Activated naive CD8-positive, alpha-beta T cell treated with anti-CD3 and anti-CD28 coated beads, Interleukin-2, amount 50 U/mL, for 16 hours (primary cell): Measurements from ENCODE around the gene CYLD.

Source experiments
- DNase-seq: peaks from one replicate; pipeline ENCODE4 v3.0.0-alpha.2; 2020; ENCODE audit warnings: low read depth, low spot score

The CYLD gene

GRCh38 chr16:50816901-50817555 lies 75.1 kb downstream of the CYLD start:
- no peak for DNase-seq

DNA sequence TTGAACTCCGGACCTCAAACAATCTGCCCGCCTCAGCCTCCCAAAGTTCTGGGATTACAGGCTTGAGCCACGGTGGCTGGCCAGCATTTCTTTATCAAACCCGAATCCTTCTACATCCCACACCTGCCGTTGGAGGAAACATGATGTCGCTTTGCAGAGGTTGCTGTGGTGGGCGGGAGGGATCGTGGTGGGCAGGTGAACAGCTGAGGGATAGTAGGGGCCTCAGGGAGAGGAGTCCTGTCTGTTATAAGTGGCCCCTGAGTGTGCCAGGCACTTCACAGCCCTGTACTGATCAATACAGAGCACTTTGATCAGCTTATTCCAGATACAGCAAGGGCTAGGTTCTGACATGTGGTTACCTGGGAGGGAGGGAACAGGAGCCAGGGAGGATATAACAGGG lies 76.5 kb downstream of the CYLD start:
- DNase-seq = no peak

DNA sequence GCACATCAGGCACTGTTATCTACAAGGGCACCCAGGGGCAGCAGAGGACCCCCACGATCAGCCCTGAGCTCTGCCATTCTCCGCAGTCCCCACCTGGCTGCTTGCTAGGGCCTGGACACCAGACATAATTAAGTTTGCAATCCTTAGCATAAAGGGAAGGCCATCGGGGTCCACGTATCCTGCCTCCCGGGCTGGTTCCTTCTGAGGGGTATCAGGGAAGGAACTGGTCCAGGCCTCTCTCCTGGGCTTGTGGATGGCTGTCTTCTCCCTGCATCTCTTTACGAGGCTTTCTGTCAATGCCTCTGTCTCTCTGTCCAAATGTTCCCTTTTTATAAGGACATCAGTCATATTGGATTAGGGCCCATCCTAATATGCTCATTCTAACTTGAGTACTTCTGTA lies 77.8 kb downstream of the CYLD start:
- DNase-seq = no peak

DNA sequence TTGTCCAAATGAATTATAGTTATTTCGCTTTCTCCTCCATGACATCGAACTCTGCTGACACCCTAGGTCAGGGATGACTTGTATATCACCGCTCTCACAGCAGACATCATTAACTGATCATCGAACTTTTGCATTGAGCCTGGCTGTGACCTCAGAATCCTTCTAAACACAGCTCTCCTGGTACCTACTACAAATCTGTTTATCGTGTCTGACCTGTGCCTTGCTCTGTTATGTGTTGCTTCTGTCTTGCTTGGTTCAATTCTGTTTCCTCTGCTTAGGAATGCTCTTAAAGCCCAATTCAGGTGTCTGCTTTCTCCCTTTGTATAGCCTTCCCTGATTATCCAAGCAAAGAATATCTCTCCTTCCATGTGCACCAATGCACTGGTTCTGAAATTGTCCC lies 78.3 kb downstream of the CYLD start:
- no peak for DNase-seq

- DNase-seq = no peak
Measured at GRCh38 chr16:50821586-50821985, 79.7 kb downstream of the CYLD start.

- no peak for DNase-seq
Measured at GRCh38 chr16:50822671-50823070, 80.8 kb downstream of the CYLD start.

DNA sequence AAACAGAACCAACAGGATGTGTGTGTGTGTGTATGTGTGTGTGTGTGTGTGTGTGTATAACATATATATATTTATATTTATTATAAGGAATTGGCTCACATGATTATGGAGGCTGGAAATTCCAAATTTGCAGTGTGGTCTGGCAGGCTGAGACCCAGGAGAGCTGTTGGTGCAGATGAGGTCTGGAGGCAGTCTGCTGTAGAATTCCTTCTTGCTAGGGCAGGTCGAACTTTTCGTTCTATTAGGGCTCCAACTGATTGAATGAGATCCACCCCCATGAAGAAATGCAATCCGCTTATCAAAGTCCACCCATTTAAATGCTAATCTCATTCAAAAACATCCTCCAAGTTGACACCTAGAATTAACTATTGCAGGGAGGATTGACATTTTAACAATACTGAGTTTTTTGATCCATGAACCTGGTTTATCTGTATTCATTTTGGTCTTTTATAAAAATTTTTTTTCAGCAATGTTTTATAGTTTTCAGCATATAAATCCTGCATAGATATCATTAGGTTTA lies 85.0 kb downstream of the CYLD start:
- DNase-seq = no peak

- DNase-seq = no peak
Measured at GRCh38 chr16:50828164-50828702, 86.3 kb downstream of the CYLD start.

- DNase-seq = no peak
Measured at GRCh38 chr16:50830698-50831097, 88.8 kb downstream of the CYLD start.

DNA sequence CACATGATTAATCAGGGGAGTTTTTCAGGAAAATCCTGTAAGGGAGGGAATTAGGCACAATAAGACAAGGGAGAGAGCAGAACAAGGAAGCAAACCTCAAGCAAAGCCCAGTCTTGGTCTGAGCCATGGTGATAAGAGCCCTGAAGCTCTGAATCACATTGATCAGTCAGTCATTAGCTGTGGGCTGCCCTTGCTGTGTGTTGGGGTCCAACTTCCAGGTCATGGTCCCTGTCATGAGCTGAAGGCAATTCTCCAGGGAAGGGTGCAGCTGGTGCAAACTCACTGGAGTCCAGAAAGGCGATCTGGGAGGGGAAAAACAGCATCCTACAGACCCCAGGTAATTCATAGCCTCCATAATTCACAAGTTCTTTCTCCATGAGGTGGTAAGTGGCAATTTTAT lies 89.9 kb downstream of the CYLD start:
- no peak for DNase-seq

- DNase-seq = no peak
Measured at GRCh38 chr16:50833929-50834328, 92.0 kb downstream of the CYLD start.

- DNase-seq = no peak
Measured at GRCh38 chr16:50834701-50835100, 92.8 kb downstream of the CYLD start.

- DNase-seq = no peak
Measured at GRCh38 chr16:50835358-50836060, 93.6 kb downstream of the CYLD start.

DNA sequence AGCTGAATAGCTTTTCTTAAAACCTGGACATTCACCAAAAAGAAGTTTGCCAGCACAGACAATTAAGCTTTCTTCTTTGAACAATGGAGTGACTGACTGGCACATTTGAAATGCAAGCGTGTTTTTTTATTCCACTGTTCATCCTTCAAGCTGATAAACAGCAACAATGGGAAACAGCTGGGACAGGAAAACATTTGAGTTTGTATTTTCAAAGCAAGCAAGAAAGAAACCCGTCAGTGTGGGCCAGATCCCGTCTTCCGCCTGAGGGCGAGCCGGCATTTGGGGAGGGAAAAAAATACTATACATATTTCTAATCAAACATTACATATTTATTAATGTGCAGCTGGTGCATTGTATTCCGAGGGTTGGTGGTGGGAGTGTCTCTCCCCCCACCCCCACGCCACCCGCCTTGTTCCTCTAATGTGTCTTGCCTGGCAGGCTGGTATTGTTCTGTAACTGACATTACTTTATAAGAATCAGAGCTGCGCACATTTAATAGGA lies 94.3 kb downstream of the CYLD start:
- no peak for DNase-seq

- no peak for DNase-seq
Measured at GRCh38 chr16:50837324-50837723, 95.4 kb downstream of the CYLD start.

DNA sequence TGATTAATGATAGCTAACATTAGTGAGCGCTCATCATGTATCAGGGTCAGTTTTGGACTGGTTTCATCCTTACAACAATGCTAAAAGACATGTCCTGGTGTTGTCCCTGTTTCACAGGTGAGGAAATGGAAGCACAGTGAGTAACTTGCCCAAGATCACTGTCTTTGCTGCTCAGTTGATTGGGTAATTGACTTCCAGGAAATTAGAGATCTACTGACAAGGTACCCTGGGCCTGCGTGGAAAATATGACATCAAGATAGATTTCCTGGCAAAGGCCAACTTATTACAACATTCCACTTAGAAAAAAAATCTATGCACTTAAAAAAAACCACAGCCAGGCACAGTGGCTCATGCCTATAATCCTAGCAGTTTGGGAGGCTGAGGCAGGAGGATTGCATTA lies 96.3 kb downstream of the CYLD start:
- DNase-seq = no peak

DNA sequence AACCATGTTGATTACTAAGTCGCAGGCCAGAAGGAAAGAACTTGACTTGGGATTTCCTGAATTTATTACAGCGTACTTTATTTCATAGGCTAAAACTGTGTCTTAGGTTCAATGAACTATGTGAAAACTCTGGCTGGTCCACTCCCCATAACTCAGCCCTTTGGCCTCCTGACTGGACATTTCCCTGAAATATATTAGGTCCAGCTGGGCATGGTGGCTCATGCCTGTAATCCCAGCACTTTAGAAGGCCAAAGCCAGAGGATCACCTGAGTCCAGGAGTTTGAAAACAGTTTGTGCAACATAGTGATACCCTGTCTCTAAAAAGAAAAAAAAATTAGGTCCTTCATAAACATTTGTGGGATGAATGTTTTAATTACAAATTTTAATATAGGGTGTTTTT lies 97.0 kb downstream of the CYLD start:
- DNase-seq = no peak

GRCh38 chr16:50839356-50839755 lies 97.5 kb downstream of the CYLD start:
- DNase-seq = no peak

GRCh38 chr16:50839920-50840729 lies 98.2 kb downstream of the CYLD start:
- DNase-seq = no peak

GRCh38 chr16:50841081-50841886 lies 99.4 kb downstream of the CYLD start:
- peak; percentile 17 for DNase-seq

GRCh38 chr16:50842013-50842505 lies 100.2 kb downstream of the CYLD start:
- no peak for DNase-seq
